GM12801 (cell line): ENCODE data around the gene CHRM1.

Source experiments
- CTCF ChIP-seq: IDR thresholded peaks from one replicate; pipeline ENCODE4 v1.5.1; 2011; ENCODE audit warnings: control low read depth; ENCODE audit not compliant: insufficient read length; ENCODE audit errors: extremely low read depth

Gene CHRM1

GRCh38 chr11:62922653-62923431 lies 1.7 kb upstream of the CHRM1 start:
- no peak for TF ChIP-seq CTCF

GRCh38 chr11:62922189-62922589 lies 1.0 kb upstream of the CHRM1 start:
- TF ChIP-seq CTCF = no peak

- no peak for TF ChIP-seq CTCF
Measured at GRCh38 chr11:62921573-62922188, 518 bp upstream of the CHRM1 start.

- TF ChIP-seq CTCF = no peak
Measured at GRCh38 chr11:62919898-62920640, 1.1 kb downstream of the CHRM1 start.

- TF ChIP-seq CTCF = no peak
Measured at GRCh38 chr11:62919476-62919875, 1.7 kb downstream of the CHRM1 start.

GRCh38 chr11:62918531-62918930 lies 2.6 kb downstream of the CHRM1 start:
- TF ChIP-seq CTCF = no peak

- no peak for TF ChIP-seq CTCF
Measured at GRCh38 chr11:62917906-62918502, 3.2 kb downstream of the CHRM1 start.
